A549 (cell line): ENCODE results near the gene PPP1R12C.

Experiments
- EP300 ChIP-seq, 2 experiments: fragments of >200 bp; sonication (Bioruptor Twin); formaldehyde crosslinking; IDR thresholded peaks; 2 replicates in 1 of 2; 3 replicates in 1 of 2; pipeline ENCODE4 v1.6.1; 2016 to 2017
- HDAC2 ChIP-seq: fragments of 200-600 bp; sonication (generic); IDR thresholded peaks from 2 replicates; pipeline ENCODE4 v1.6.1; 2016
- USF2 ChIP-seq: fragments of 450-650 bp; IDR thresholded peaks from 2 replicates; pipeline ENCODE4 v1.6.1; 2014; ENCODE audit warnings: antibody characterized with exemption
- TF ChIP-seq, protein P1 (sequence below): fragments of >200 bp; sonication (Bioruptor Twin); formaldehyde crosslinking; IDR thresholded peaks from 3 replicates; pipeline ENCODE4 v1.5.1; 2016

DNA sequence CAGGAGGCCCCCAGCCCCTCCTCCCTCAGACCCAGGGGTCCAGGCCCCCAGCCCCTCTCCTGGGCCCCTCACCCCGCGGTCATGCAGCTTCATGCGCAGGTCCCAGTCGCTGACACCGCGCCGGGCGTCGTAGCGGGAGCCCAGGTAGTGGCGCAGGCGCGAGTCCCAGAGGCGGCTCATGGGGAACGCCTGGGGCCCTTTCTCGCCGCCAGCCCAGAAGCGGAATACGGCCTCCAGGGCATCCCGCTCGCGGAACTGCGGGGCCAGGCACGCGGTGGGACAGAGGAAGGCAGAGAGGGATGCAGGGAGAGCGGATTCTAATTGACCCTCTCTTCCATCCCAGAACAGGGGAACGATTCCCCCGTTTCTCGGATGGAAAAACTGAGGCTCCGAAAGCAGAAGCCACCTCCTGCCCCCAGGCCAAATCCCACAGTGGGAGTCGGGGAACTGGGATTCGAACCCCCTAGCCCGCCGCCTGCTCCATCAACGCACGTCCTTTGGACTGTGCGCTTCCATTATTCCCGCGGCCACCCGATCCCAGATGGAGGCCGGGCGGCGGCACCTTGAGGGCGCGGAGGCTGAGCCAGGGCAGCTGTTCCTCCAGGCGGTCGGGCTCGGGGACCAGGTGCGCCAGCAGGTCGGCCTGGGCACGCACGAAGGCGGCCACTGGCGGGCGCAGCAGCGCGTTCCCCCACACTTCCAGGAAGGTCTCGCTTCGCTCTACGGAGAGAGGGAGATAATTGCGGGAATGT, 44.3 kb upstream of the PPP1R12C start:
- TF ChIP-seq USF2 (no peak), EP300 (IDR thresholded peaks at IDR 0.05) (no peak), HDAC2 (no peak)
- TF ChIP-seq, protein P1, sequence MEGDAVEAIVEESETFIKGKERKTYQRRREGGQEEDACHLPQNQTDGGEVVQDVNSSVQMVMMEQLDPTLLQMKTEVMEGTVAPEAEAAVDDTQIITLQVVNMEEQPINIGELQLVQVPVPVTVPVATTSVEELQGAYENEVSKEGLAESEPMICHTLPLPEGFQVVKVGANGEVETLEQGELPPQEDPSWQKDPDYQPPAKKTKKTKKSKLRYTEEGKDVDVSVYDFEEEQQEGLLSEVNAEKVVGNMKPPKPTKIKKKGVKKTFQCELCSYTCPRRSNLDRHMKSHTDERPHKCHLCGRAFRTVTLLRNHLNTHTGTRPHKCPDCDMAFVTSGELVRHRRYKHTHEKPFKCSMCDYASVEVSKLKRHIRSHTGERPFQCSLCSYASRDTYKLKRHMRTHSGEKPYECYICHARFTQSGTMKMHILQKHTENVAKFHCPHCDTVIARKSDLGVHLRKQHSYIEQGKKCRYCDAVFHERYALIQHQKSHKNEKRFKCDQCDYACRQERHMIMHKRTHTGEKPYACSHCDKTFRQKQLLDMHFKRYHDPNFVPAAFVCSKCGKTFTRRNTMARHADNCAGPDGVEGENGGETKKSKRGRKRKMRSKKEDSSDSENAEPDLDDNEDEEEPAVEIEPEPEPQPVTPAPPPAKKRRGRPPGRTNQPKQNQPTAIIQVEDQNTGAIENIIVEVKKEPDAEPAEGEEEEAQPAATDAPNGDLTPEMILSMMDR, result no peak
